ENCODE data around the gene BEX1.

Gene BEX1

DNA sequence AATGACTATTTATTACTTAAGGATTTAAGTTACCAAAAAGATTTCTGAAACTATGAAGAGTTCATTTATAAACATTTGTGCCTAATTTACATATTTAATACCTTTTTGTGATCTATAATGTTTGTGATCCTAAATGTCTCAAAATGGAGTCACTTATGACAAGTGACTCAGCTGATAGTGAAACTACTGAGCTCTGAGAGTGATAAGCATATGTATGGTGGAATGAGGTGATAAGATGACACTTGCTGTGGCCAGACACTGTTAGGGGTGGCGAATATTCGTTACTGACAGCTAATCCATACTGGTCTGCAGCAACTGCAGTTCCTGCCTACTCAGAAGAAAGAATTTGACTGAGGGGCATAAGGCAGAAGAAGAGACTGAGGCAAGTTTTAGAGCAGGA lies 34.5 kb upstream of the BEX1 start:
- no peak overlapping the region for H3K27ac ChIP-seq
- TF ChIP-seq, protein P1, sequence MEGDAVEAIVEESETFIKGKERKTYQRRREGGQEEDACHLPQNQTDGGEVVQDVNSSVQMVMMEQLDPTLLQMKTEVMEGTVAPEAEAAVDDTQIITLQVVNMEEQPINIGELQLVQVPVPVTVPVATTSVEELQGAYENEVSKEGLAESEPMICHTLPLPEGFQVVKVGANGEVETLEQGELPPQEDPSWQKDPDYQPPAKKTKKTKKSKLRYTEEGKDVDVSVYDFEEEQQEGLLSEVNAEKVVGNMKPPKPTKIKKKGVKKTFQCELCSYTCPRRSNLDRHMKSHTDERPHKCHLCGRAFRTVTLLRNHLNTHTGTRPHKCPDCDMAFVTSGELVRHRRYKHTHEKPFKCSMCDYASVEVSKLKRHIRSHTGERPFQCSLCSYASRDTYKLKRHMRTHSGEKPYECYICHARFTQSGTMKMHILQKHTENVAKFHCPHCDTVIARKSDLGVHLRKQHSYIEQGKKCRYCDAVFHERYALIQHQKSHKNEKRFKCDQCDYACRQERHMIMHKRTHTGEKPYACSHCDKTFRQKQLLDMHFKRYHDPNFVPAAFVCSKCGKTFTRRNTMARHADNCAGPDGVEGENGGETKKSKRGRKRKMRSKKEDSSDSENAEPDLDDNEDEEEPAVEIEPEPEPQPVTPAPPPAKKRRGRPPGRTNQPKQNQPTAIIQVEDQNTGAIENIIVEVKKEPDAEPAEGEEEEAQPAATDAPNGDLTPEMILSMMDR (conservative IDR thresholded peaks at IDR 0.05), result no peak
- TF ChIP-seq ZFX (IDR thresholded peaks at IDR 0.05), result no peak

DNA sequence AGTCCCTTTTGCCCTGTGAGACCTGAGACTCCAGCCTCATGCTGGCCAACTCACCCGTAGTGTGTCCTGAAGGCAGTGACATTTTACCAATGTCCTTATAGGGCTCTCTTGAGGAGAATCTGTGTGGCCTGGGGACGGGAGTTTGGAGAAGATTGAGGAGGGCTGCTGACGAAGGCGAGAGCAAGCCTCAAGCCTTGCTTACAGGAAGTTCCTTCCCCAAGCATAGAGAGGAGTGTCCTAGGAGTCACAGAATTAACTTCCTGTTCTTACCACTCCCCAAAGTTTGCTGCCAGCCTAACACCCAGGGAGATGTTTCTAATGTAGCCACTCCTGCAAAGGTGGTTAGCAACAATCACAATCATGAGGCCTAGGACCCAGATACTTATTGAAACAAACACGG lies 29.0 kb upstream of the BEX1 start, which contains the start of gene NXF3:
TSS of gene NXF3 (minus strand) at position 202 of the 400 bp plus-strand sequence. CDS start at position 82, 120 bp downstream.
- TF ChIP-seq, protein P1 (conservative IDR thresholded peaks at IDR 0.05), result no peak
- no peak for TF ChIP-seq ZFX (IDR thresholded peaks at IDR 0.05)
- H3K27ac ChIP-seq, result no peak within 1 kb of the TSS

DNA sequence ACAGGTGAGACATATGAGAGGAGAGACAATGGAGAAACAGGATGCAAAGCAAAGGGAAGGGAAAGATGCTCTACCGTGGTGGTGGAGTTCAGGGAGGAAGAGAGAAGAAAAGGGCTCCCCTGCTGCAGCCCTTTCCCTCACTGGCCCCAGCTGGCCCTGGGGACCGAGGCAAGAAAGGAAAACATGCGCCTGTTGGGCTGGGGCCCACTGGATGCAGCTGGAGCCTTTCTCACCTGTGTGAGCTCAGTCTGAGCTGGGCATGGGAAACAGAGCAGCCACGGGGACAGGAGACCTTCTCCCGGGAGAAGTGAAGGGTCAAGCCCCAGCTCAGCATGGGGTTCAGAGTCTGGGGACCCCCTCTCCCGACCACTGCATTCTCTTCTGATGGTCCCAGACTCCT lies 17.1 kb upstream of the BEX1 start:
- TF ChIP-seq, protein P1 (conservative IDR thresholded peaks at IDR 0.05), result no peak
- no peak for TF ChIP-seq ZFX (IDR thresholded peaks at IDR 0.05)

DNA sequence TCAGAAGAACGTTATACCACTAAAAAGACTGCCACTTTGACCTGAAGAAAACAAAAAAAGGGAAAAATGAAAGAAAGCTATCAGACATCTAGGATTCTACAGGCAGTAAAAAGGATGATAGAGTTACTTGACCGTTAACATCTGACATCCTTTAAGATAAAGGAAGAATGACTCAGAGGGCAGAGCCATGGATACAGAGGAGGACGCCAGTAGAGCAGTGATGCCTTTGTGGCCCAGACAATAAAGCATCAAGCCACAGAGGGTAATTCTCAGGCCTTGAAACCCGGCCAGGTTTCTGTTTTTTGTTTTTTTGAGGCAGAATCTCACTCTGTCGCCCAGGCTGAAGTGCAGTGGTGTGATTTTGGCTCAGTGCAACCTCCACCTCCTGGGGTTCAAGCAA lies 9.5 kb upstream of the BEX1 start:
- no peak overlapping the region for H3K27ac ChIP-seq
- no peak for TF ChIP-seq ZFX (IDR thresholded peaks at IDR 0.05)
- TF ChIP-seq, protein P1 (conservative IDR thresholded peaks at IDR 0.05), result no peak

More for the DNA sequence above, 17.1 kb upstream of the BEX1 start:
- no peak overlapping the region for H3K27ac ChIP-seq

DNA sequence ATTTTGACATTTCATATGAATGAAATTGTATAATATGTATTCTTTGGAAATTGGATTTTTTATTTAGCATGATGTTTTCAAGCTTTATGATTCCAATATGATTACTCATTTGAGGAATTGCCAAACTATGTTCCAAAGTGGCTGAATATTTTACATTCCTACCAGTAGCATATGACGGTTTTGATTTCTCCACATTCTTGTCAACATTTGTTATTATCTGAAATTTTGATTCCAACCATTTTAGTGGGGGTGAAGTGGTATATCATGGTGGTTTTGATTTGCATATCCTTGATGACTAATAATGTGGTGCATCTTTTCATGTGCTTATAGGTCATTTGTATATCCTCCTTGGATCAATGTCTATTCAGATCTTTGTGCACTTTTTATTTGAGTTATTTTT lies 2.6 kb upstream of the BEX1 start:
- TF ChIP-seq ZFX (IDR thresholded peaks at IDR 0.05), result no peak
- TF ChIP-seq, protein P1 (conservative IDR thresholded peaks at IDR 0.05), result no peak
- no peak overlapping the region for H3K27ac ChIP-seq

DNA sequence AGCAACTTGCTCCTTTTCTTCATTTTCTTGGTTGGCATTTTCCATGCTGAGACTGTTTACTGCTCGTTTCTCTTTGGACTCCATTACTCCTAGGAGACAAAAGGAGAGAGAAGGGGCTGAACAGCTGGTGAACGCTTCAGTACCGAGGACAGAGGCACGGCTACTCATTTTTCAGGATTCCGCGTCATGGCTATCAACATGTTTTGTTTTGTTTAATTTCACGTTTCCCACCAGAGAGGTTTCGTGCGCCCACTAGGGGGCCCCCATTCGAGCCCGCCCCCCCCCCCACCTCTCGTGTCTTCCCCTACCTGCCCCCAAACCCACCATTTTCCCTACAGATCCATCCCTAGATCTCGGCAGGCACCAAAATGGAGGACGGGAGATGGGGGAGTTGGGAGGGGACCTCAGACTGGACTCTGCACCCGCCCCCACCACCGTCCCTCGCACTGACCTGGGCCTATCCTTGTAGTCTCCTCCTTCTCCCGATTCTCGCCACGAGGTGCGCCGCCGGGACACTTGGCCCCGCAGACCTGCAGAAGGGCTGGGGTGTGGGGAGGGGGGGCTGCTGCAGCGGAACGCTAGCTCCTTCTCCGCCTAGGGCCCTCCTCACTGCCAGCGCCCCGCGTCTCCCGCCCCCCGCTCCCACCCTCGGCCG lies 653 bp downstream of the BEX1 start:
- no peak overlapping the region for H3K27ac ChIP-seq
- TF ChIP-seq ZFX (IDR thresholded peaks at IDR 0.05), result no peak
- TF ChIP-seq, protein P1 (conservative IDR thresholded peaks at IDR 0.05), result peak; percentile 7; the same call in 1 of the 2 replicates

DNA sequence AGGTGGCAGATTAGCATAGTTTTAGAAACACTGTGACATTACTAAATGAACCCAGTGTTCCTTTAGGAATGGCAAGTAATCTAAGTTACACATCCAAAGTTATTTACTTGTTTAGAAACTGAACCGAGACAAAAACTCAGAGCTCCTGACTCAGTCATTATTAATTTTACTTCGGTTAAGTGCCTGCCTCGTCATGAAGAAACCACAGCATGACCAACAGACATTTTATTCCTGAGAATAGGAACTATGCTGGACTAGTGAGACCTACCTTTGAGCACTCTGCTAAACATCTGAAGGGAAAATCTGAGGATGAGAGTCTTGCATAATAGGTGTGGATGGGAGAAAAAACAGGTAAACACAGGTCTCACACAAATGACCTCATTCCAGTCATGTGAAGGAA lies 2.5 kb downstream of the BEX1 start:
- H3K27ac ChIP-seq, result no peak overlapping the region
- no peak for TF ChIP-seq ZFX (IDR thresholded peaks at IDR 0.05)
- TF ChIP-seq, protein P1 (conservative IDR thresholded peaks at IDR 0.05), result no peak
